ENCODE measurements around the gene KRTAP9-3.
"Not testable (repeated sequence)": the region's sequence is repeated elsewhere in the genome, so short reads cannot be mapped to it uniquely, and the experiment has no call there.

- not testable (repeated sequence) for TF ChIP-seq TAF1 (IDR thresholded peaks at IDR 0.05; ENCODE audit: borderline replicate concordance, insufficient read depth, low read length); FOXP2 (optimal IDR thresholded peaks at IDR 0.05; ENCODE audit: borderline replicate concordance, extremely low read depth, extremely low read length, insufficient read depth); POLR2AphosphoS5 (IDR thresholded peaks at IDR 0.05; ENCODE audit: low read depth, low read length)
Measured at GRCh38 chr17:41226598-41227095, 5.6 kb upstream of the KRTAP9-3 start, which contains the start of gene KRTAP9-2.

All from PFSK-1 (cell line).